A549 treated with AZD9567 at 1 μM for 4 hours (cell line): ENCODE results near the gene ANGPTL2. TPM values are rescaled to one million over a fixed set of nuclear protein-coding genes. Genes with fewer than 3 reads are reported as not detected.

Experiments used
- total RNA-seq: library from RNA; stranded (reverse); fragments of 200-300 nt; extraction: Qiagen RNA extraction; gene quantifications from 5 replicates; pipeline ENCODE4 v1.2.3, GENCODE V29; 2022; ENCODE audit not compliant: insufficient read depth

ANGPTL2 gene, protein sequence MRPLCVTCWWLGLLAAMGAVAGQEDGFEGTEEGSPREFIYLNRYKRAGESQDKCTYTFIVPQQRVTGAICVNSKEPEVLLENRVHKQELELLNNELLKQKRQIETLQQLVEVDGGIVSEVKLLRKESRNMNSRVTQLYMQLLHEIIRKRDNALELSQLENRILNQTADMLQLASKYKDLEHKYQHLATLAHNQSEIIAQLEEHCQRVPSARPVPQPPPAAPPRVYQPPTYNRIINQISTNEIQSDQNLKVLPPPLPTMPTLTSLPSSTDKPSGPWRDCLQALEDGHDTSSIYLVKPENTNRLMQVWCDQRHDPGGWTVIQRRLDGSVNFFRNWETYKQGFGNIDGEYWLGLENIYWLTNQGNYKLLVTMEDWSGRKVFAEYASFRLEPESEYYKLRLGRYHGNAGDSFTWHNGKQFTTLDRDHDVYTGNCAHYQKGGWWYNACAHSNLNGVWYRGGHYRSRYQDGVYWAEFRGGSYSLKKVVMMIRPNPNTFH
- total RNA-seq, result not detected in 5 replicates

DNA sequence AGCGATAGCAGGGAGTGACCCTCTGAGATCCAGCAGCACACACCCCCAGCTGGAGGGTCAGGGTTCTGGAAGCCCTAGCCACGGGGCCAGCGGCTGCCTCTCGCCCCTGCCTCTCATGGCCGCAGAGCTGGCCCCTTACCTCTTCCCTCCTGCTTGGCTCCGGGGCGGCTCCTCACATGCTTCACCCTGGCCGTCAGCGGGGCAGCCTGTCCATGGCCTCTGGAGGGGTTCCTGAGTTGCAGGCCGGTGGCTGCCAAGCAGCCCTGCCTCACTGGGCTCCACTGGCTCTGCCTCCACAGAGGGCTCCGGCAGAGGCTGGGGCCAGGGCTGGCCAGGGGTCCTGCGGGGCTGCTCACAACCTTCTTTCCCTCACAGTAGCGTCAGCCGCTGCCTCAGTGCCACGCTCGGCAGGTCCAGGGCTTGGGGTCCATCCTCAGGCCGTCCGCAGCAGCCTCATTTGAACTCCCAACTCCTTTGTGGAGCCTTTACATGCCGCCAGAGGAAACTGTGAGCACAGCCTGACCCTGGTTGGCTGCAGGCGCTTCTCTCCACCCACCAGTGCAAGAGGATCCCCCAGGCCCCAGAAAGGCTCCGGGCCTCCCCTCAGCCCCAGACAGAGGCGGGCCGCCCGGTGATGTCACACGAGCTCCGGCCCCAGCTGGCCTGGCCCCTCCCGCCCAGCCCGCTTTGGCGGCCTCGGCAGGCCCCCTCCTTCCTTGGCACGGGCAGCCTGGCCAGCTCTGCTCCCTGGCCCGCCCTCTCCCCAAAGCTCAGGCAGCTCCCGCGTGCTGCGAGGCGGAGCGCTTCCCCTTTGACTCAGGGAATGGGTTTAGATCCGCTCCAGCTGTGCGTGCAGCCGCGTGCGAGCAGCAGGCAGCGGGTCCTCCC lies at the start of gene ANGPTL2:
ANGPTL2 (minus strand) TSS at position 460 of the 888 bp plus-strand sequence. CDS start 13,904 bp downstream, outside the sequence.

Other genes starting within 250 kb of the ANGPTL2 start
- 1.7 to 3.2 TPM (median 2.6 TPM) in 4 of 5 replicates, not detected in the other for gene RALGPS1, start 207.9 kb downstream of the ANGPTL2 start, total RNA-seq
- gene GARNL3, start 142.1 kb upstream of the ANGPTL2 start, total RNA-seq, result 1.7 to 3.0 TPM (median 2.8 TPM) in 4 of 5 replicates, not detected in the other